ENCODE measurements around the gene TMEM132D.

GRCh38 chr12:129909051-129910020 is 5.5 kb upstream of the TMEM132D start:
- no peak for TF ChIP-seq POLR2A (IDR thresholded peaks at IDR 0.05; ENCODE audit: low read depth)
- TF ChIP-seq CTCF (IDR thresholded peaks at IDR 0.05) = no peak
- TF ChIP-seq EP300 (IDR thresholded peaks at IDR 0.05) = no peak
- no peak for TF ChIP-seq POLR2AphosphoS5 (IDR thresholded peaks at IDR 0.05)
